Measurements from ENCODE around the gene GTPBP10. TPM values are rescaled to one million over a fixed set of nuclear protein-coding genes. Genes with fewer than 3 reads are reported as not detected.

The GTPBP10 gene
- total and polyA plus RNA-seq, 5 donors from 2014 or later, result 27.2 to 49.1 (median 37.3) TPM

DNA sequence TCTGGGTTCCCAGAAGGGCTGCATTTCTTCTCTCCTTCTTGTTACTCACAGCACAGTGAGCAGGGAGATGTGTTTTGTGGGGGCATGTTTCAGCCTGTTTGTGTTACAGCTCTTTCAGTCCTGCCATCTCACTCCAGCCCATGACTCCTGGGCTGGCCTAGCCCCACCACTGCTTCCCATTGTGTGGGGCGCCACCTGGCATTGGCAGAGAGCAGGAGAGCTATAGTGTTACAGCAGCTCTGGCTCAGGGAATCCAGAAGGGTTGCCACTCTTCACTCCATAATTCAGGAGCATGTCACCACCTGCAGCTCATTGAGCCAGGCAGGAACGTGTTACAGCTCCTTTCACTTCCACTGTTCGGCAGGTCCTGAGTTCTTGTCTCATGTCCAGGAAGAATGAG lies 86.7 kb downstream of the GTPBP10 start:
- peaks cover 0 to 11% of the 10 kb centered on the region in 2 experiments for H3K9me3 ChIP-seq (ENCODE audit: control insufficient read depth in 2 of 2, low read length in 2 of 2)
- H3K4me1 Mint-ChIP-seq, result no peaks in the 10 kb centered on the region
- no peaks in the 10 kb centered on the region for H3K36me3 Mint-ChIP-seq
- no peak overlapping the region for H3K27ac ChIP-seq (ENCODE audit: insufficient read depth, low read length, poor library complexity, severe bottlenecking)
- no peaks in the 10 kb centered on the region for H3K4me1 ChIP-seq (ENCODE audit: control insufficient read depth, insufficient read depth, low read length, poor library complexity, severe bottlenecking)
- DNase-seq (no peak), ATAC-seq (ENCODE audit: low read depth in 2 of 2) (no peak)
- no peaks in the 10 kb centered on the region for H3K27me3 ChIP-seq (ENCODE audit: control insufficient read depth, insufficient read depth, low read length)
- no peak overlapping the region for H3K4me3 ChIP-seq (ENCODE audit: low read depth, low read length)
- peaks cover 0 to 6% (median 3%) of the 10 kb centered on the region in 7 donors for H3K9me3 Mint-ChIP-seq
- no peaks in the 10 kb centered on the region for H3K36me3 ChIP-seq (ENCODE audit: control insufficient read depth, insufficient read depth, low read length)
- no peak overlapping the region for H3K27ac Mint-ChIP-seq
- H3K4me3 Mint-ChIP-seq, result no peak overlapping the region
- no peaks in the 10 kb centered on the region for H3K27me3 Mint-ChIP-seq

Other genes with a start within 250 kb of the GTPBP10 start
- not detected for gene STEAP1, start 192.2 kb upstream of the GTPBP10 start, total RNA-seq
- not detected for gene STEAP1, start 192.2 kb upstream of the GTPBP10 start, polyA plus RNA-seq
- not detected for gene STEAP2, start 135.0 kb upstream of the GTPBP10 start, total RNA-seq
- gene STEAP2, start 135.0 kb upstream of the GTPBP10 start, polyA plus RNA-seq, result not detected
- gene CFAP69, start 101.5 kb upstream of the GTPBP10 start, total RNA-seq, result not detected
- not detected for gene CFAP69, start 101.5 kb upstream of the GTPBP10 start, polyA plus RNA-seq
- gene FAM237B, start 25.4 kb upstream of the GTPBP10 start, total RNA-seq, result not detected
- not detected for gene FAM237B, start 25.4 kb upstream of the GTPBP10 start, polyA plus RNA-seq
- gene CLDN12, start 56.7 kb downstream of the GTPBP10 start, total RNA-seq, result 2.9 TPM
- gene CLDN12, start 56.7 kb downstream of the GTPBP10 start, polyA plus RNA-seq, result under 1 TPM in 3 of 4 donors, not detected in 1; 0.44 to 0.75 (median 0.52) TPM
- gene PTTG1IP2, start 122.9 kb downstream of the GTPBP10 start, total RNA-seq, result not detected
- not detected for gene PTTG1IP2, start 122.9 kb downstream of the GTPBP10 start, polyA plus RNA-seq
- gene CDK14, start 249.6 kb downstream of the GTPBP10 start, total RNA-seq, result 4.0 TPM
- gene CDK14, start 249.6 kb downstream of the GTPBP10 start, polyA plus RNA-seq, result 1 to 10 TPM in 3 of 4 donors, under 1 TPM in 1; 0.58 to 3.9 (median 1.9) TPM

Measured in CD4-positive, CD25-positive, alpha-beta regulatory T cell (primary cell).